GM12872 (cell line): ENCODE results near the gene PROM2.

Experiments
- CTCF ChIP-seq: IDR thresholded peaks from 3 replicates; pipeline ENCODE4 v1.5.1; 2011; ENCODE audit warnings: low read depth, mild to moderate bottlenecking, low read length, moderate library complexity; ENCODE audit not compliant: insufficient read depth

The PROM2 gene

GRCh38 chr2:95328358-95329125 is 54.3 kb downstream of the PROM2 start:
- TF ChIP-seq CTCF = no peak

- TF ChIP-seq CTCF = no peak
Observed at GRCh38 chr2:95329401-95329800, 55.2 kb downstream of the PROM2 start.

GRCh38 chr2:95329891-95330793 is 55.9 kb downstream of the PROM2 start:
- no peak for TF ChIP-seq CTCF

GRCh38 chr2:95330794-95331338 is 56.6 kb downstream of the PROM2 start:
- no peak for TF ChIP-seq CTCF

GRCh38 chr2:95331606-95332005 is 57.4 kb downstream of the PROM2 start:
- no peak for TF ChIP-seq CTCF

- no peak for TF ChIP-seq CTCF
Observed at GRCh38 chr2:95332036-95332435, 57.8 kb downstream of the PROM2 start.

GRCh38 chr2:95333056-95333455 is 58.8 kb downstream of the PROM2 start:
- TF ChIP-seq CTCF = no peak
